HCT116 (cell line): ENCODE measurements around the gene KATNBL1. TPM values are rescaled to one million over a fixed set of nuclear protein-coding genes. Genes with fewer than 3 reads are reported as not detected.

Source experiments
- ATAC-seq: fragments of 200-7000 bp; cut with Tn5 transposase; 2 replicates; pipeline ENCODE4 v1.9.1; 2020; ENCODE audit warnings: mild to moderate bottlenecking, moderate library complexity
- BruUV-seq: library from RNA; stranded (reverse); fragments of 400-500 nt; replicated peaks from 2 replicates; lab custom pipeline; 2021; lab: Mats Ljungman, UMichigan
- CTCF ChIA-PET: fragments of 300-600 bp; sonication (Branson Sonifier 250); formaldehyde crosslinking; loops from one replicate; lab custom pipeline; 2021; ENCODE audit warnings: antibody characterized with exemption; lab: Charles Lee
- POLR2A ChIA-PET: fragments of 300-600, 350-600 bp; sonication (Branson Sonifier 250); formaldehyde crosslinking; loops from one replicate; lab custom pipeline; 2021; ENCODE audit warnings: antibody characterized with exemption; lab: Charles Lee
- RAD21 ChIA-PET, 2 experiments: fragments of 300-600 bp; sonication (Branson Sonifier 250); formaldehyde crosslinking; loops; one replicate each; lab custom pipeline; 2023; ENCODE audit warnings: low total read pairs in 2 of 2; ENCODE audit not compliant: uncharacterized antibody in 2 of 2, unreplicated experiment in 2 of 2, low non-redundant PET in 1 of 2; lab: Charles Lee
- DNase-seq: peaks from one replicate; pipeline ENCODE4 v3.0.0-alpha.2; 2010; ENCODE audit warnings: low read depth, low spot score
- H2AFZ ChIP-seq: fragments of 200-600 bp; shearing (Covaris generic), sonication (generic); 2 replicates; pipeline ENCODE4 v1.6.1; 2017; ENCODE audit warnings: low read depth, mixed run types, mixed read lengths, antibody characterized with exemption, low read length; ENCODE audit not compliant: poor library complexity, severe bottlenecking
- H3K27ac ChIP-seq: 2 replicates; pipeline ENCODE4 v1.5.1; 2012; ENCODE audit warnings: low read depth, low read length
- H3K27me3 ChIP-seq: fragments of 200-600 bp; sonication (generic); 2 replicates; pipeline ENCODE4 v1.6.1; 2016; ENCODE audit warnings: mixed run types, low read length, mixed read lengths; ENCODE audit not compliant: insufficient read depth
- H3K36me3 ChIP-seq, 2 experiments: fragments of 200-500 bp in 1 of 2; fragments of 200-600 bp in 1 of 2; sonication (Bioruptor generic) in 1 of 2; sonication (generic) in 1 of 2; 2 replicates each; pipeline versions ENCODE4 v1.5.1 to v1.6.1; 2014 to 2016; ENCODE audit warnings: low read length in 2 of 2, inconsistent platforms in 1 of 2, mixed read lengths in 1 of 2, mixed run types in 1 of 2; ENCODE audit not compliant: insufficient read depth in 2 of 2, control insufficient read depth in 1 of 2
- H3K4me1 ChIP-seq, 2 experiments: fragments of 200-600 bp in 1 of 2; sonication (generic) in 1 of 2; 2 replicates each; pipeline versions ENCODE4 v1.5.1 to v1.6.1; 2012 to 2017; ENCODE audit warnings: low read length in 2 of 2, inconsistent platforms in 1 of 2, mild to moderate bottlenecking in 1 of 2, mixed read lengths in 1 of 2, mixed run types in 1 of 2, moderate library complexity in 1 of 2; ENCODE audit not compliant: insufficient read depth in 2 of 2, control insufficient read depth in 1 of 2
- H3K4me2 ChIP-seq: fragments of 200-600 bp; sonication (generic); 2 replicates; pipeline ENCODE4 v1.6.1; 2017; ENCODE audit warnings: mixed run types, low read length, mixed read lengths
- H3K4me3 ChIP-seq, 2 experiments: fragments of 200-600 bp in 1 of 2; sonication (generic) in 1 of 2; replicated peaks in 1 of 2; 2 replicates each; pipeline ENCODE4 v1.5.1; 2011 to 2016; ENCODE audit warnings: low read length in 2 of 2, control low read depth in 1 of 2, low read depth in 1 of 2, mild to moderate bottlenecking in 1 of 2, mixed read lengths in 1 of 2, mixed run types in 1 of 2
- H3K79me2 ChIP-seq: fragments of 200-600 bp; sonication (generic); 2 replicates; pipeline ENCODE4 v1.6.1; 2017; ENCODE audit warnings: mild to moderate bottlenecking, mixed run types, low read length, moderate library complexity, mixed read lengths; ENCODE audit not compliant: insufficient read depth
- H3K9ac ChIP-seq: fragments of 200-600 bp; sonication (generic); 2 replicates; pipeline ENCODE4 v1.6.1; 2016; ENCODE audit warnings: low read length, mixed read lengths
- H3K9me2 ChIP-seq: fragments of 200-600 bp; sonication (generic), shearing (Covaris generic); 2 replicates; pipeline ENCODE4 v1.6.1; 2017; ENCODE audit warnings: mixed run types, mild to moderate bottlenecking, moderate library complexity; ENCODE audit not compliant: insufficient read depth
- H3K9me3 ChIP-seq, 2 experiments: fragments of 200-500 bp in 1 of 2; fragments of 200-600 bp in 1 of 2; sonication (Bioruptor generic) in 1 of 2; sonication (generic) in 1 of 2; 2 replicates each; pipeline ENCODE4 v1.6.1; 2014 to 2017; ENCODE audit warnings: low read length in 2 of 2, mixed read lengths in 2 of 2, inconsistent platforms in 1 of 2, low read depth in 1 of 2, mild to moderate bottlenecking in 1 of 2, mixed run types in 1 of 2, moderate library complexity in 1 of 2; ENCODE audit not compliant: control insufficient read depth in 1 of 2, insufficient read depth in 1 of 2
- H4K20me1 ChIP-seq: fragments of 200-600 bp; sonication (generic), shearing (Covaris generic); 2 replicates; pipeline ENCODE4 v1.6.1; 2017; ENCODE audit warnings: mixed run types, mild to moderate bottlenecking, moderate library complexity; ENCODE audit not compliant: insufficient read depth
- CBX3 ChIP-seq: IDR thresholded peaks from 2 replicates; pipeline ENCODE4 v1.6.1; 2012; ENCODE audit warnings: low read depth
- EGR1 ChIP-seq: IDR thresholded peaks from 2 replicates; pipeline ENCODE4 v1.6.1; 2012; ENCODE audit warnings: low read depth
- EZH2 ChIP-seq: fragments of 200-600 bp; sonication (generic); IDR thresholded peaks from 2 replicates; pipeline ENCODE4 v1.6.1; 2017; ENCODE audit warnings: antibody characterized with exemption, mixed run types
- EZH2phosphoT487 ChIP-seq: fragments of 200-600 bp; IDR thresholded peaks from 2 replicates; pipeline ENCODE4 v1.6.1; 2018; ENCODE audit warnings: antibody characterized with exemption, borderline replicate concordance
- JUND ChIP-seq: IDR thresholded peaks from 2 replicates; pipeline ENCODE4 v1.6.1; 2012
- RAD21 ChIP-seq: IDR thresholded peaks from 2 replicates; pipeline ENCODE4 v1.6.1; 2012; ENCODE audit warnings: low read depth, mild to moderate bottlenecking
- SIN3A ChIP-seq: IDR thresholded peaks from 2 replicates; pipeline ENCODE4 v1.6.1; 2012; ENCODE audit warnings: low read depth
- SP1 ChIP-seq: IDR thresholded peaks from 2 replicates; pipeline ENCODE4 v1.6.1; 2012; ENCODE audit warnings: low read depth
- YY1 ChIP-seq: IDR thresholded peaks from 2 replicates; pipeline ENCODE4 v1.6.1; 2011; ENCODE audit warnings: low read length, low read depth, moderate library complexity, mild to moderate bottlenecking; ENCODE audit not compliant: insufficient replicate concordance; ENCODE audit errors: extremely low read depth
- ZFX ChIP-seq: fragments of 450-650 bp; IDR thresholded peaks from 2 replicates; pipeline ENCODE4 v1.6.1; 2017
- intact Hi-C: fragments of 100-400 bp; cut with micrococcal nuclease; formaldehyde crosslinking; loops from 2 replicates; pipeline ENCODE4 v1.10.0; 2022
- total RNA-seq: library from RNA; stranded (reverse); gene quantifications from one replicate; pipeline ENCODE4 v1.2.1, GENCODE V29; 2021; ENCODE audit not compliant: unreplicated experiment
- TF ChIP-seq, protein P1 (sequence below), 3 experiments: fragments of 200-600 bp in 1 of 3; sonication (generic) in 1 of 3; IDR thresholded peaks in 2 of 3; conservative IDR thresholded peaks in 1 of 3; 2 replicates each; pipeline ENCODE4 v1.5.1; 2012 to 2017; ENCODE audit warnings: low read depth in 2 of 3, low read length in 2 of 3, antibody characterized with exemption in 1 of 3, borderline replicate concordance in 1 of 3, control low read depth in 1 of 3, mild to moderate bottlenecking in 1 of 3, mixed read lengths in 1 of 3, mixed run types in 1 of 3, moderate library complexity in 1 of 3; ENCODE audit not compliant: insufficient read depth in 1 of 3

The KATNBL1 gene
- total RNA-seq, 1 experiment from 2014 or later = 40.5 TPM

DNA sequence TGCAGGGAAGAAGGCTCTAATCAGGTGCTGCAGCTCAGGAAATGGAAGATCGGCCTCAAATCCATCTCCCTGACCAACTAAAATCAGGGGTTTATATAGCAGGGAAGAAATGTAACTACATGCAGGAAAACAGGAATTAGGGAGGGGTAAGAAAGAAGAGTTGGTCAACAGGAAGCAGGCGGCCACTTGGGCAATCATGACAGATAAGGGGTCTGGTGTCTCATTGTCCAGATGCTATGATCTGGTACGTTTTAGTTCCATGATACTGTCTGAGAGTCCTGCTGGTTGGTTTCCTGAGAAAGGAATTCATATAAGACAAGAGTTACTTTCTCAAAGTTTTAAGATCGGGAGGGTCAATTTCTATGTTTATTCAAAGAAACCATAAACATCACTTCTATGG lies 24.2 kb downstream of the KATNBL1 start:
- Histone ChIP-seq H3K9ac (no peak overlapping the region), H3K36me3 (no peaks in the 10 kb centered on the region), H3K79me2 (peaks cover 81% of the 10 kb centered on the region), H3K4me1 (no peaks in the 10 kb centered on the region), H3K27ac (no peak overlapping the region), H3K4me2 (no peak overlapping the region), H3K9me2 (no peaks in the 10 kb centered on the region), H4K20me1 (0 out of 2 replicates have a peak, but pooled peaks cover 3% of the 10 kb centered on the region), H3K27me3 (no peaks in the 10 kb centered on the region), H2AFZ (no peak overlapping the region), H3K4me3 (no peak overlapping the region), H3K9me3 (no peaks in the 10 kb centered on the region; a peak in 1 of 4 replicates)
- DNase-seq (no peak), ATAC-seq (no peak)
- intact Hi-C loops = no loop called here
- TF ChIP-seq SIN3A = no peak
- no peak for TF ChIP-seq YY1
- no peak for TF ChIP-seq SP1
- TF ChIP-seq RAD21 = no peak
- no peak for TF ChIP-seq JUND
- TF ChIP-seq ZFX = no peak
- no peak for TF ChIP-seq EGR1
- TF ChIP-seq EZH2 = no peak
- TF ChIP-seq CBX3 = no peak
- TF ChIP-seq EZH2phosphoT487 = no peak
- TF ChIP-seq, protein P1, sequence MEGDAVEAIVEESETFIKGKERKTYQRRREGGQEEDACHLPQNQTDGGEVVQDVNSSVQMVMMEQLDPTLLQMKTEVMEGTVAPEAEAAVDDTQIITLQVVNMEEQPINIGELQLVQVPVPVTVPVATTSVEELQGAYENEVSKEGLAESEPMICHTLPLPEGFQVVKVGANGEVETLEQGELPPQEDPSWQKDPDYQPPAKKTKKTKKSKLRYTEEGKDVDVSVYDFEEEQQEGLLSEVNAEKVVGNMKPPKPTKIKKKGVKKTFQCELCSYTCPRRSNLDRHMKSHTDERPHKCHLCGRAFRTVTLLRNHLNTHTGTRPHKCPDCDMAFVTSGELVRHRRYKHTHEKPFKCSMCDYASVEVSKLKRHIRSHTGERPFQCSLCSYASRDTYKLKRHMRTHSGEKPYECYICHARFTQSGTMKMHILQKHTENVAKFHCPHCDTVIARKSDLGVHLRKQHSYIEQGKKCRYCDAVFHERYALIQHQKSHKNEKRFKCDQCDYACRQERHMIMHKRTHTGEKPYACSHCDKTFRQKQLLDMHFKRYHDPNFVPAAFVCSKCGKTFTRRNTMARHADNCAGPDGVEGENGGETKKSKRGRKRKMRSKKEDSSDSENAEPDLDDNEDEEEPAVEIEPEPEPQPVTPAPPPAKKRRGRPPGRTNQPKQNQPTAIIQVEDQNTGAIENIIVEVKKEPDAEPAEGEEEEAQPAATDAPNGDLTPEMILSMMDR (IDR thresholded peaks at IDR 0.05 in 2 of 3, conservative IDR thresholded peaks at IDR 0.05 in 1 of 3; ENCODE audit: borderline replicate concordance in 1 of 3, insufficient read depth in 1 of 3, low read depth in 2 of 3, low read length in 2 of 3) = no peak
- no TSS peak for BruUV-seq
- ChIA-PET CTCF (no interaction called here), RAD21 (no interaction called here), POLR2A (no interaction called here)
